ENCODE results near the gene PFN4.

Gene PFN4

DNA sequence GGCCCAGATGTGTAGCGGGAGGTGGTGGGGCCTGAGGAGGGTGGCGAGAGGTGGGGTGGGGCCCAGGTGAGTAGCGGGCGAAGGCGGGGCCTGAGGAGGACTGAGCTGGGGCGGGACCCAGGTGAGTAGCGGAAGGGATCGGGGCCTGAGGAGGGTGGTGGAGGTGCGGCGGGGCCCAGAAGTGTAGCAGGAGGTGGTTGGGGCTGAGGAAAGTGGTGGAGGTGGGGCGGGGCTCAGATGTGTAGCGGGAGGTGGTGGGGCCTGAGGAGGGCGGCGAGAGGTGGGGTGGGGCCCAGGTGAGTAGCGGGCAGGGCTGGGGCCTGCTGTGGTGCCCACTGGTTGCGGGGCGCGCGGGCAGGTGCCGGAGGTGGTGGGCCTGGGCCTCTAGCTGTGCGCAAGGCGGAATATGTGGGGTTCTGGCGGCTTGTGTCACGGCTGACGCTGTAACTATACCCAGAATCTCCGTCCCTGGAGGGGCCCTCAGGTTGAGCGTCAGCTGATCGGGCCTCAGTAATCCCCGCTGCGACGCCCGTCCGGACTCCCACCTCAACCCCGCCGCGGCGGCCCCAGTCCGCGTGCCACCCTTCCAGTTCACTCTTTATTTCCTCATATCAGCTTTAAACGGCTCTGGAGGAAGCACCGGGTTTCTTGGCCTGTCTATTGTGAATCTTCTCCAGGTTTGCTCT is 46.1 kb downstream of the PFN4 start:
- DNase-seq: no peak

DNA sequence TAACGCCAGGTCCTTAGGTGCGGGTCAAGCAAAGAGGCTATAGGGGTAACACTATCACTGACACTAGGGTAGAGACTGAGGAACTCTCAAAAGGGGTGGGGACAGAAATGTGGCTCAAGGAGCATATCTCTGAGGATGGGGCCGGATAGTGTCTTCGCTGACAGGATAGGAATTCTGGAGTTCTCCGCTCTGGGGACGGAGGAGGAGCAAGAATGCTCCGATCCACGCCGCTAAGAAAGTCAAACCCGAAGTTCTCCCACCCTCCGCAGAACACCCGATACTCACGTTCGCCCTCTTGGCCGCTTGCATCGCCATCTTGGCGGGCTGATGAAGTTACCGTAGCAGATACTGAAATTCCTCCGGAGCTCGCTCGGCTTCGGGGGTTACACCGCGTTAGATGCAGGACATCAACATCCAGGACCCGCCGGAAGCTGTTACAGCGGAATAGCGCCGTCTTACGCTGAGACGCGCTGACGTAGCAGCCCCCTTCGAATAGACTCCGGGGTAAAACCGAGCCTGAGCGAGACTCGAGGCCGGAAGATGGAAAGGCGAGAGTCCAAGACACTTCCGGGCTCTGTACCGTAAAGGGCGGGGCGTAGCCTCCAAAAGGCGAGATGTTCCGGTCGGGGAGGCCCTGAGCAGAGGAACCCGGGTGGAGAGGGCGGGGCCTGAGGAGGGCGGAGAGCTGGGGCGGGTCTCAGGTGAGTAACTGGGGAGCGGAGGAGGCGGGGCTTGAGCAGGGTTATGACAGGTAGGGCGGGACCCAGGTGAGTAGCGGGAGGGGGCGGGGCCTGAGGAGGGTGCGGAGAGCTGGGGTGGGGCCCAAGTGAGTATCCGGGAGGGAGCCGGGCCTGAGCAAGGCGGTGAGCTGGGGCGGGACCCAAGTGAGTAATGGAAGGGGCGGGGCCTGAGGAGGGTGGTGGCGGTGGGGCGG is 47.0 kb downstream of the PFN4 start, which contains the start of gene SF3B6:
Gene SF3B6, minus strand, starts transcription at position 412 of the 934 bp plus-strand sequence. Its CDS starts 97 bp downstream, at position 315.
- DNase-seq: peak; percentile 98

DNA sequence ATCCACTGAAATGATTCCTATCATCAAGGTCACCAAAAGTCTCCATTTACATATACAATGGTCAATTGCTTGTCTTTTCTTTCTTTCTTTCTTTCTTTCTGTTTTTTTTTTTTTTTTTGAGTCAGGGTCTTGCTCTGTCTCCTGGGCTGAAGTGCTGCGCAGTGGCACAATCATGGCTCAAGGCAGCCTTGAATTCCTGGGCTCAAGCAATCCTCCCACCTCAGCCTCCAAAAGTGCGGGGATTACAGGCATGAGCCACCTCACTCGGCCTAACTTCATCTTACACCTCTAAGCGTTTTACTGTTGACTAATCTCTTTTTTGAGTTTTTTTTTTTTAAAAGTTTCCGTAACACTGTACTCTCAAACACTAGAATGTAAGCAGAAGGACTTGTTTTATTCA is 47.9 kb downstream of the PFN4 start:
- no peak for DNase-seq

DNA sequence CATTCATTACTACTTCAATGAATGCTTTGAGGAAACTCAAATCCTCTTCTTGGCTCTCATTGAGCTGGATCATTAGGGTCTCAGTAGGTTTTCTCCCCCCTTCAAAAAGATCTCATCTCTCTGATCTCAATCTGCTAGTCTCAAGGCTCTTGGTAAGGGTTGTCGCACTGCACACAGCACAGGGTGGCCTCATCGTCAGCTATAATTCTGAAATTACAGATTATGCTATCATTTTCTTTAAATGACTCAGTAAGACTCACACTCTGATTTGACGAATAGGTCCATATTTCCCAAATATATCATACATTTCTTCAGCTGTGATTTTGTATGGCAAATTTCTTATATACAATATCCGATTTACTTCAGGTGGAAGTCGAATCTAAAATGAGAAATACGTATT is 49.3 kb downstream of the PFN4 start:
- DNase-seq: no peak

DNA sequence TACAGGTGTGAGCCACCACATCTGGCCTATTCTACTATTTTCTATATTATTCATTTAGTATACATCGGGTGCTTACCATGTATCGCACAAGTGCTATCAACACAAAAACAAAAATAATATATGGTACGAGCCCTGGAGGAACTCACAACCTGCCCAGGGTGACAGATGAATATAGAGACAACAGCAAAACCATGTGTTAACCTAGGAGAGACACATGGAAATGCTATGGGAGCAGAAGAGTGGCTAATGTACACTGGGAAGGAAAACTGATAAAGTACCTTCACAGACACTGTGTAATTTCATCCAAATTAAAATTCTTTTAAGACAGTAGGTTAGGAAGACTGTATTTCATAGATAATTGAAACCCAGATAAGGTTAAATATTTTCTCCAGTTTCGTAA is 50.9 kb downstream of the PFN4 start:
- no peak for DNase-seq

DNA sequence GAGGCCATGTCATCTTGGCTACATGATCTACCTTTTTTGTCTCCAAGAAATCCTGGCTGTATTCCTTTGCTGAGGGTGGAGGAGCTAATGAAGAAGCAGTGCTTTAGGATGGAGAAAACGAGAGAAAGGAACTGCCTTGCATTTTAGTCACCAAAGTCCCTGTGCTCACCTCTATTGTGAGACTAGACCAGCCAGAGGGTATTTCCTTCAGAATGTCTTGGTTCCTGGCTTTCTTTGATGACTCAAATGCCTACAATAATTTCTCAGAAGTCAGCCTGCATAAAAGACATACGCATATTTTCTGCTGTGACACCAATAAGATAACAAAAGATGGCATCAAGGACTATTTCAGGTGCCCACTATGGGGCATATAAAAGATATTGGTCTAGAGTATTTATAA is 57.8 kb downstream of the PFN4 start:
- DNase-seq: no peak
